Mucosa of rectum (tissue), 2 donors: ENCODE data around the gene TDRD10.
A peak's percentile ranks its signal among the peaks of the same experiment; 100 is the strongest.
"Not testable (repeated sequence)": the region's sequence is repeated elsewhere in the genome, so short reads cannot be mapped to it uniquely, and the experiment has no call there.

ENCODE experiments used
- H3K27ac ChIP-seq, 2 donors: one replicate each; pipeline ENCODE4 v1.7.0; 2013; ENCODE audit warnings: inconsistent platforms in 2 of 2, low read depth in 2 of 2, low read length in 2 of 2
- H3K27me3 ChIP-seq, 2 donors: one replicate each; pipeline ENCODE4 v1.7.0; 2013; ENCODE audit warnings: low read length in 2 of 2; ENCODE audit not compliant: control insufficient read depth in 2 of 2, insufficient read depth in 2 of 2
- H3K36me3 ChIP-seq, 2 donors: one replicate each; pipeline ENCODE4 v1.7.0; 2013; ENCODE audit warnings: low read length in 2 of 2; ENCODE audit not compliant: control insufficient read depth in 2 of 2, insufficient read depth in 2 of 2
- H3K4me1 ChIP-seq, 2 donors: one replicate each; pipeline ENCODE4 v1.7.0; 2013; ENCODE audit warnings: low read length in 2 of 2, mild to moderate bottlenecking in 1 of 2; ENCODE audit not compliant: control insufficient read depth in 2 of 2, insufficient read depth in 2 of 2
- H3K4me3 ChIP-seq, 2 donors: one replicate each; pipeline ENCODE4 v1.7.0; 2013; ENCODE audit warnings: low read length in 2 of 2
- H3K9ac ChIP-seq, 2 donors: one replicate each; pipeline ENCODE4 v1.7.0; 2013; ENCODE audit warnings: low read length in 2 of 2, low read depth in 1 of 2, mild to moderate bottlenecking in 1 of 2
- H3K9me3 ChIP-seq, 2 donors: one replicate each; pipeline ENCODE4 v1.7.0; 2013; ENCODE audit warnings: low read length in 2 of 2; ENCODE audit not compliant: control insufficient read depth in 2 of 2
- donor health status: healthy.
- donor health status: Normal muscosa, but diverticular disease.

Gene TDRD10

GRCh38 chr1:154514066-154514553 lies 12.1 kb downstream of the TDRD10 start:
- no peaks in the 10 kb centered on the region for H3K4me1 ChIP-seq
- H3K27ac ChIP-seq: no peak overlapping the region
- H3K36me3 ChIP-seq: no peaks in the 10 kb centered on the region
- no peak overlapping the region for H3K9ac ChIP-seq
- peaks cover 0 to 3% of the 10 kb centered on the region in 2 donors for H3K27me3 ChIP-seq
- H3K4me3 ChIP-seq: no peak overlapping the region
- H3K9me3 ChIP-seq: no peaks in the 10 kb centered on the region

GRCh38 chr1:154517661-154518060 lies 15.6 kb downstream of the TDRD10 start:
- H3K36me3 ChIP-seq: no peaks in the 10 kb centered on the region
- H3K4me3 ChIP-seq: no peak overlapping the region
- no peaks in the 10 kb centered on the region for H3K4me1 ChIP-seq
- peaks cover 0 to 4% of the 10 kb centered on the region in 2 donors for H3K27me3 ChIP-seq
- H3K27ac ChIP-seq: no peak overlapping the region
- no peaks in the 10 kb centered on the region for H3K9me3 ChIP-seq
- H3K9ac ChIP-seq: no peak overlapping the region

- no peaks in the 10 kb centered on the region for H3K36me3 ChIP-seq
- peak overlapping the region in 1 of 2 donors; percentile 17 for H3K27ac ChIP-seq
- no peaks in the 10 kb centered on the region for H3K4me1 ChIP-seq
- peaks cover 0 to 4% of the 10 kb centered on the region in 2 donors for H3K27me3 ChIP-seq
- H3K4me3 ChIP-seq: no peak overlapping the region
- no peak overlapping the region for H3K9ac ChIP-seq
- no peaks in the 10 kb centered on the region for H3K9me3 ChIP-seq
Observed at GRCh38 chr1:154519591-154519991, 17.6 kb downstream of the TDRD10 start.

- Histone ChIP-seq H3K27ac (no peak overlapping the region), H3K27me3 (peaks cover 0 to 4% of the 10 kb centered on the region in 2 donors), H3K4me3 (no peak overlapping the region), H3K4me1 (no peaks in the 10 kb centered on the region), H3K36me3 (no peaks in the 10 kb centered on the region), H3K9ac (no peak overlapping the region), H3K9me3 (no peaks in the 10 kb centered on the region)
Observed at GRCh38 chr1:154520333-154520732, 18.3 kb downstream of the TDRD10 start.

GRCh38 chr1:154521695-154522094 lies 19.7 kb downstream of the TDRD10 start:
- H3K36me3 ChIP-seq: no peaks in the 10 kb centered on the region
- no peak overlapping the region for H3K27ac ChIP-seq
- no peak overlapping the region for H3K9ac ChIP-seq
- no peaks in the 10 kb centered on the region for H3K9me3 ChIP-seq
- no peak overlapping the region for H3K4me3 ChIP-seq
- no peaks in the 10 kb centered on the region for H3K4me1 ChIP-seq
- H3K27me3 ChIP-seq: peaks cover 0 to 4% of the 10 kb centered on the region in 2 donors

DNA sequence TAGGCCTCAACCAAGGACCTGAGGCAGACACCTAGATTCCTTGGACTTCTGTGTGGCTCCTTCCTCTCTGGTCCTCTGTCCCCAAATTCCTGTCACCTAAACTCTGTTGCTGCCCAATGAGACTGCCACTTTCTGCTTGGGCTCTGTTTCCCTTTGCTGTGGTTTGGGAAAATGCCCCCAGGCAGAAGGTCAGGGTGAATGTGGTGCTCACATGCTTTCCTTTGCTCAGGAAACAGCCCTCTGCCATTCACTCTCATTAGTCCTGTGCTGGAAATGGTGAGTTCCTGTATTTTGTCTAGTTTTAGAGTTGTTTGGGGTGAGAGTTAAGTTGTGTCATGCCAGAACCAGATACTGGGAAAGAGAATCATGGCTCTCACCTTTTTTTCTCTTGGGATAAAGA lies 22.9 kb downstream of the TDRD10 start:
- peaks cover 0 to 4% of the 10 kb centered on the region in 2 donors for H3K27me3 ChIP-seq
- no peak overlapping the region for H3K27ac ChIP-seq
- H3K9ac ChIP-seq: no peak overlapping the region
- no peaks in the 10 kb centered on the region for H3K36me3 ChIP-seq
- H3K9me3 ChIP-seq: no peaks in the 10 kb centered on the region
- no peaks in the 10 kb centered on the region for H3K4me1 ChIP-seq
- no peak overlapping the region for H3K4me3 ChIP-seq

DNA sequence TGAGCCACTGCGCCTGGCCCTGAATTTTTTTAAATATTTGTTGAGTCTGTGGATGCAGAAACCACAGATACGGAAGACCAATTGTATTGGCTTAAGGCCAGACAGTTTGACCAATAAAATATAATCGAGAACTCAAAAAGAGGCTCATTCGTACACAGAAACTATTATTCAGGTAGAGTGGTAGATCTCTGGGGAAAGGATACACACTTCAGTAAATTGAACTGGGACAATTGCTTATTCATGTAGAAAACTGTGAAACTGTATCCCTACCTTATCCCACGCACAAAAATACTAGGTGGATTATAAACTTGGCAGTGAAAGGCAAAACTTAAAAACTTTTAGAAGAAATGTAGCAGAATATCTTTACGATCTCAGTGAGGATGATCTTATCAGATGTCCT lies 25.2 kb downstream of the TDRD10 start:
- no peaks in the 10 kb centered on the region for H3K36me3 ChIP-seq
- H3K27ac ChIP-seq: no peak overlapping the region
- H3K4me1 ChIP-seq: no peaks in the 10 kb centered on the region
- no peak overlapping the region for H3K9ac ChIP-seq
- H3K27me3 ChIP-seq: peaks cover 0 to 3% of the 10 kb centered on the region in 2 donors
- H3K9me3 ChIP-seq: no peaks in the 10 kb centered on the region
- no peak overlapping the region for H3K4me3 ChIP-seq

DNA sequence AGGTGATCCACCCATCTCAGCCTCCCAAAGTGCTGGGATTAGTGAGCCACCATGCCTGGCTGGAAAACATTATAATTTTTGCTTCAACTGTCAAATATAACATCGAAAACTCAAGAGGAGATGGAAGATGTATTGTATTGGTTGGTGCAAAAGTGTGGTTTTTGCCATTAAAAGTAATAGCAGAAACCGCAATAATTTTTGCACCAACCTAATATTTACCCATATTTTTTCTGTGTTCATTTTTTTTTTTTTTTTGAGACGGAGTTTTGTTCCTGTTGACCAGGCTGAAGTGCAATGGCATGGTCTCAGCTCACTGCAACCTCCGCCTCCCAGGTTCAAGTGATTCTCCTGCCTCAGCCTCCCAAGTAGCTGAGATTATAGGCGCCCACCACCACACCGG lies 27.3 kb downstream of the TDRD10 start:
- Histone ChIP-seq H3K36me3 (no peaks in the 10 kb centered on the region), H3K27me3 (no peaks in the 10 kb centered on the region), H3K27ac (no peak overlapping the region), H3K9me3 (no peaks in the 10 kb centered on the region), H3K4me3 (no peak overlapping the region), H3K4me1 (no peaks in the 10 kb centered on the region), H3K9ac (no peak overlapping the region)

DNA sequence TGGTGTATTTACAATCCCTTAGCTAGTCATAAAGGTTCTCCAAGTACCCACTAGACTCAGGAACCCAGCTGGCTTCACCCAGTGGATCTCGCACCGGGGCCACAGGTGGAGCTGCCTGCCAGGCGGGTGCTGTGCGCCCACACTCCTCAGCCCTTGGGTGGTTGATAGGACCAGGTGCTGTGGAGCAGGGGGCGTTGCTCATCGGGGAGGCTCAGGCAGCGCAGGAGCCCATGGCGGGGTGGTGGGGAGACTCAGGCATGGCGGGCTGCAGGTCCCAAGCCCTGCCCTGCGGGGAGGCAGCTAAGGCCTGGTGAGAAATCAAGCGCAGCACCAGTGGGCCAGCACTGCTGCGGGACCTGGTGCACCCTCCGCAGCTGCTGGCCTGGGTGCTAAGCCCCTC lies 29.9 kb downstream of the TDRD10 start:
- not testable (repeated sequence) for H3K27me3 ChIP-seq, H3K4me3 ChIP-seq

GRCh38 chr1:154533952-154534844 lies 32.2 kb downstream of the TDRD10 start:
- Histone ChIP-seq H3K27ac (no peak overlapping the region), H3K9ac (no peak overlapping the region), H3K27me3 (no peaks in the 10 kb centered on the region), H3K9me3 (no peaks in the 10 kb centered on the region), H3K4me1 (no peaks in the 10 kb centered on the region), H3K4me3 (no peak overlapping the region), H3K36me3 (no peaks in the 10 kb centered on the region)

More for the DNA sequence above, 29.9 kb downstream of the TDRD10 start:
- not testable (repeated sequence) for H3K9me3 ChIP-seq, H3K27ac ChIP-seq, H3K4me1 ChIP-seq, H3K9ac ChIP-seq, H3K36me3 ChIP-seq
